HG02759 (cell line): ENCODE data around the gene RAB36.

Source experiments
- ATAC-seq: cut with Tn5 transposase; IDR thresholded peaks from one replicate; pipeline ENCODE4 v1.9.1; 2021; ENCODE audit warnings: mild to moderate bottlenecking, moderate library complexity; ENCODE audit not compliant: unreplicated experiment

The RAB36 gene, protein sequence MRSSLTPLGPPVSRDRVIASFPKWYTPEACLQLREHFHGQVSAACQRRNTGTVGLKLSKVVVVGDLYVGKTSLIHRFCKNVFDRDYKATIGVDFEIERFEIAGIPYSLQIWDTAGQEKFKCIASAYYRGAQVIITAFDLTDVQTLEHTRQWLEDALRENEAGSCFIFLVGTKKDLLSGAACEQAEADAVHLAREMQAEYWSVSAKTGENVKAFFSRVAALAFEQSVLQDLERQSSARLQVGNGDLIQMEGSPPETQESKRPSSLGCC

DNA sequence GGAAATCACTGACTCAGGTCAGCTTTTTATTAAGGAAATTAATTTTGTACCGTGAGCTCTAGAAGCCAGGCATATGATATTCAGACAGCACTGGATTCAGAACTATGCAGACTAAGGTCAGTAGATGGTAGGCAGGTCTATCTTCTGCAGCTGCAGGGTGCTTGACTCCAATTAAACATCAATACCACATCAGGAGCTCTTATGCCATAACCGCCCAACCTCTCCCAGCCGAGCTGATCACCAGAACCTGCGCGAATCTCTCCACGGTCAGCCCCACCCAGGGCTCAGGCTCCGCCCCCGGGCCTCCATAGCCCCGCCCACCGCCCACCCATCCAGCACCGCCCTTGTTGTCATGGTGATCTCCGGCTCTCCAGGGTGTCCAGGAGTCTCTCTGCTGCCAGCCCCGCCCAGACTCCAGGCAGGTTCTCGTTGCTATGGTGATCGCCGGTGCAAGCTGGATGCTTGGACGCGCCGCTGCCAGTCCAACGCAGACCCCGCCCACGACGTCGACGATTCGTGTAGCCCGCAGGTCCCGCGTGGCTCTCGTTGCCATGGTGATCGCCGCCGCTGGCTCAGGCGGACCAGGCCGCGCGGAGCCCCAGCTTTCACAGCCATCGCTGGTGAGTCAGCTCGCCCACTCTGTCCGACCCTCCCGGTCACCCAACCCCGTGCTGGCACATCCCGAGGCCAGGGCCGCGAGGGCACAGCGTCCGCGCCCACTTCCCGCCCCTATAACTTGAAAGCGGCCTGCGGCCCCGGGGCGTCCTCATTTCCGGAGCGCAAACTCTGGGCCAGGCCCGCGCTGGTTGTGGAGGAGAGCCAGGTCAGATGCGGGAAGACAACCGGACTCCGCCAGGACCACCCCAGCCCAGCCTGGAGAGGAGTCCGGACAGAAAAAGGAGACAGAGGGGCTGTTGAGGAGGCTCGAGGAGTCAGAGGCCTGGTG is at the start of gene RAB36:
RAB36 (plus strand) TSS at position 546 of the 946 bp plus-strand sequence. CDS start 1,140 bp downstream, outside the sequence.
- no peak for ATAC-seq

DNA sequence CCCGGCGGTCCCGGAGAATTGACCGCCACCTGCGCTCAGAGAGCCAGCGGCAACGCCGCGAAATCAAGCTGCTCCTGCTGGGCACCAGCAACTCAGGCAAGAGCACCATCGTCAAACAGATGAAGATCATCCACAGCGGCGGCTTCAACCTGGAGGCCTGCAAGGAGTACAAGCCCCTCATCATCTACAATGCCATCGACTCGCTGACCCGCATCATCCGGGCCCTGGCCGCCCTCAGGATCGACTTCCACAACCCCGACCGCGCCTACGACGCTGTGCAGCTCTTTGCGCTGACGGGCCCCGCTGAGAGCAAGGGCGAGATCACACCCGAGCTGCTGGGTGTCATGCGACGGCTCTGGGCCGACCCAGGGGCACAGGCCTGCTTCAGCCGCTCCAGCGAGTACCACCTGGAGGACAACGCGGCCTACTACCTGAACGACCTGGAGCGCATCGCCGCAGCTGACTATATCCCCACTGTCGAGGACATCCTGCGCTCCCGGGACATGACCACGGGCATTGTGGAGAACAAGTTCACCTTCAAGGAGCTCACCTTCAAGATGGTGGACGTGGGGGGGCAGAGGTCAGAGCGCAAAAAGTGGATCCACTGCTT is 49.4 kb upstream of the RAB36 start:
- ATAC-seq = no peak

GRCh38 chr22:23097412-23098229 is 47.7 kb upstream of the RAB36 start:
- no peak for ATAC-seq

GRCh38 chr22:23098230-23098705 is 47.0 kb upstream of the RAB36 start:
- no peak for ATAC-seq

- ATAC-seq = no peak
Measured at GRCh38 chr22:23098718-23099530, 46.4 kb upstream of the RAB36 start.

DNA sequence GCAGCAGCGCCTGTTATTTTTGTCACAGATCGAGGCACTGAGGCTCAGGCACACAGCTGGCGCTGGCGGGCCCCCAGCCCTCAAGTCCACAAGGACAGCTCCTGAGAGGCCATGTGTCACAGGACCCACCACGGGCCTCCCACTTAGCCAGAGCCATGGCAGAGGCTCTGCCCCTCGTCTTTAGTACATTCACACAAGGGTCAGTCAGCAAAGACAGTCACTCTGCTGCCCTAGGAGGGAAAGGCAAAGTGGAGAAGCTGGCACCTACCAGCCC is 45.8 kb upstream of the RAB36 start:
- ATAC-seq = no peak

DNA sequence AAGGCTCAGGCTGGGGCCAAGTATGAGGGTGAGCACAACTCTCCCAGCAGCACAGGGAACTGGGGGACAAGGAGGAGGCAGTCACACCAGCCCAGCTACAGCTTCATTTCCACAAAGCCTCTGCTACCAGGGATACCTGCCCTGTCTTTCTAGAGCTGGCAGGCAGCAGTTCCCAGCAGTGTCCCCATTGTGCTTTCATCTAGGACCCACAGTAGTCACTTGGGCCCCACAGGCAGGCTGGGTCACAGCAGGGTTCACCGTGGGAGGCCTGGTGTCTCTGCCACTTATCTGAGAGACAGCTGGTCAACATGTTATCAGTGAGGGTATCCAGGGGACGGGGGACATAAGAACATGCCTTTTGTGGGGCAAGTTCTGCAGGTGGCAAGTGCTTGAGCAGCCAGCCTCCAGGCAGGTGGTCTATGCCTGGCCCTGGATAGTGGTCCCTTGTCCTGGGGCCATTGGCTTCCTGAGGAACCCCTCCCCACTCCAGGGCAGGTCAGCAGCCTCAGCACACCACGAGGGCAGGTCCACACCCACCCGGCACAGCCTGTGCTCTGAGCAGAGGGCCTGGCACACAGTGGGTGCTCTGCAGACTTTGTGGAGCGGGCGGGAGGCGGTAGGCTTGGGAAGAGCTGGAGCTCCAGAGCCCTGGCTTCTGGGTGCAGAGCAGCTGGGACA is 45.0 kb upstream of the RAB36 start:
- ATAC-seq = no peak

DNA sequence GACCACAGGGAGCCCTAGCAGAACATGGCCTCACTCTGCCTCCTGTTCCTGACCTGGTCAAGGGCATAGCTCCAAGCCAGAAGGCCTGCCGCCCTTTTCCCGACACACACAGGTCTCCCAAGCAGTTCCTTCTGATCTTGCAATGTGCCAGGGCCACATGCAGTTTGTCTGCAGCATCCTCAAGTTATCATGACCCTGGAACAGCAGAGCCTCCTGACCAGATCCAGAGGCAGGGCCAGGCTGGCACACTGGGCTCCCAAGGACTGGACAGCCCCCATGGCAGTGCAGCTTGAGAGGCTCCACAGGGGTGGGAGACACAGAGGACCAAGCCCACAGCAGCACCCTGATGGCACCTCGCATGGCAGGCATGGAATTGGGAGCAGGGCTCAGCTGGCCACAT is 43.8 kb upstream of the RAB36 start:
- no peak for ATAC-seq

DNA sequence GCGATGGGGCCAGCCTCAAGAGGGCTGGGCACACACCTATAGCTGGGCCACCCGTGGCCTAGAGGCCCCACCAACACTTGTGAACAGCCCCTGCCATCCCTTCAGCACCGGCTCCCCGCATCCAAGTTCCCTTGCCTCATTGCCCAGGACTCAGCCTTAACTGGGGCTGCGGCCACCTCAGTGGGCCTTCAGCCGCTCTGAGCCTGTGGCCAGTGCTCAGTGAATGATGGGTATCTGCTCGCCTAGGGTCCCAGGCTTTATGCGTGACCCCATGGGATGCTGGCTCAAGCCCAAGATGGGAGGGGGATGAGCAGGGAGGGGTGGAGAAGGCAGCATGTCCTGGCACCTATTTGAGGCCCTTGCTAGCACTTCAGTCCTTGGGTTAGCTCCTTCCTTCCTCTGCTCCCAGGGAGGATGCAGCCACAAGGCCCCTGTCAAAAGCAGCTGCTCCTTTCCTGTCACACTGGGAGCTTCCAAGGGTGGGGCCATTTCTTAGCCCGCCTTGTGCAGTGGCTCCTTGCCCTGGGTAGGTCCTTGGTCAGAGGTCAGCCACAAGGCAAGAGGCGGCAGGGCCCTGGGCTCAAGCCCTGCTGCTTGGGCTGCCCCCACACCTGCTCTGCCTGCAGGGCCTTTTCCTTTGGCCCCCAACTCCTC is 43.1 kb upstream of the RAB36 start:
- no peak for ATAC-seq

DNA sequence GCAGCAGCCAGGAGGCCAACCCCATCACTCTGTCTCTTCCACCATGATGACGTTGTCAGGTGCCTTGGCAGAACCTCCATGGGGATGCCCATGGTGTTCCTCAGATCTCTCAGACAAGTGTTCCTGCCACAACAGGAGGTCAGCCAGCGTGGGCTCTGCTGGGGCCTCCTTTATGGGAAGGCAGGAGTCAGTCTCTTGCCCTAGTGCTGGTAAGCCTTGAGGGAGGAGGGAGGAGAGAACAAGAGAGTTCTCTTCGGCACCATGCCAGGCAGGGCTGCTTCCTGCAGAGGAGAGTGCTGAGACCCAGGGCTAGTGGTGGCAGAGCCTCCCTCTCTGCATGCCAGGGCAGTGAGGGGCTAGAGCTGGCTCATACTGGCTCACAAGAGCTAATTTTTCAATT is 42.5 kb upstream of the RAB36 start:
- no peak for ATAC-seq

DNA sequence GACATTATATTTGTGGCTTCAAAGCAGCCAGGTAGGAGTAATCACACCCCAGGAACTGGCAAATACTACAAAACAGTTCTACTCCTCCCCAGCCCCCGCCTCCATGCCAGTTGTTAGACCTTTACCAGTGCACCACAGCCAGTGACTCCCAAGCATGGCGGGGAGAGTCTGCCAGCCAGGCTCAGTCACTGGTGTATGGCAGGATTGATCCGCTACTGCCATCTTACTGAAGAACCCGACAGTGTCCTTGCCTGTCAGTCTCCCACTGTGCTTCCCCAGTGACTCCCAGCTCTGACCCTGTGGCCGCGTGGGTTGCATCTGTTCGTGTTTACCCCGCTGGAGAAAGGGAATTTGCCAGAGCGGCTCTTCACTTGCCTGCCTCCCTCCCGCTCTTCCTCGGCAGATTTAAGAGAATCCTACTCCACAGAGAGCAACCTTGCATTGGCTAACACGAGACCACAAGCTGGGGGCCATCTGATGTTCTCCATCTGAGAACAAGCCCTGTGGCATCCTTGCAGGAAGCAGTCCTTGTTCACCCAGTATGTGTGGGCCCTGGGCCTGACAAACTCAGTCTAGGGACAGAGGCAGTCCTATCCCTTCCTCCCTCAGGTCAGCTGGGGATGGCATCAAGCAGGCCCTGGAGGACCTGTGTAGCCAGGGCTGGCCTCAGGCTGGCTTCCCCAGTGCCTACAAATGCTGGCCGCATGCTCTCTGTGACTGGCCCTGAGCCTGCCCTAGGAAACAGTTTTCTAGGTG is 41.9 kb upstream of the RAB36 start:
- ATAC-seq = no peak

DNA sequence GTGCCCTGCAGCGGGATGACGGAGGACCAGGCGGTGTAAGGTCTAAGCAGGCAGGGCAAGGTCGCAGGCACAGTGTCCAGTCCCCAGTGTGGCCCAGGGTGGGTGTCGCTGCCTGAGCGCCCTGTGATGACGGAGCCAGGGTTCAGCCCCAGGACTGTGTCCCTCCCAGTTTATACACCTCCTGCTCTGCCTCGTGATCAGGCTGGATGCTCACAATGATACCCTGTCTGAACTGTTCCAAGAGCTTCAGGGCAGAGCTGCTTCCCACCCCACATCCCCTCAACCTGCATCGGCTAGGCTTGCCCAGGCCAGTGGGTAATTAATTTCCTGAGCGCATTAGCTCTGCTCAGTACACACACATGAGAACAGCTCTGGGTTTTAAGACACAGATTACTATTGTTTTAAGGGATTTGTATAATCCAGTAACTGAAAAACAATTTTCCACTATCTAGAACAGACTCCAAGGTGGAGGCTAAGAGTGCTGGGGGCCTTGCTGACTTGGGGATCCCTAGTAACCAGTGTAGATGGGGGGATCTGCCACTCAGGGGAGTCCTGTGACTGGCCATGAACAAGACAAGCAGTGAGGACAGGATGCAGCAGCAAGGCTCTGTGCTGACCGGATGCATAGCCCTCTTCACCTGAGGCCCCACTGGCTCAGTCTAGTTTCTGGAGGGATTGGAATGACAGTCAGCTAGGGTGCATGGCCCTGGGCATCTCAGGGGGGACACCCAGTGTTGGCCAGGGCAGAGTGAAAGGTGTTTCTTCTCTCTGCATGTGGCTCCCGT is 40.9 kb upstream of the RAB36 start:
- no peak for ATAC-seq

DNA sequence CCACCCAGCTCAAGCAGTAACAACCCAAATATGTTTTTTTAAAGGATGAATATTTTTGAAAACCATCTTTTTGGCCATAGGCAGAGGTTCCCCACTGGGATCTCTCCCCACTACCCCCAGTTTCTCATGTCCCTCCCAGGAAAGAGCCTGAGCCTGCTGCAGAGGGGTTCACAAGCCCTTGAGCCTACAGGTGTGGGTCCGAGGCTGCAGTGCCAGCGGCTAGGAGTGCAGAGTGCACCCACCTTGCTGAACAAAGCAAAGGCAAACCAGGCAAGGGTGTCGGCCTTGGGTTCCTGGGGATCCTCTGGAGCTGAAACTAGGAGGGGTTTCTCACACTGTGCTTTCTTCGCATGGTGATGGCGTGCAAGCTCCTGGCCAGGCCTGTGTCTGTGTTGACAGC is 40.0 kb upstream of the RAB36 start:
- ATAC-seq = no peak

DNA sequence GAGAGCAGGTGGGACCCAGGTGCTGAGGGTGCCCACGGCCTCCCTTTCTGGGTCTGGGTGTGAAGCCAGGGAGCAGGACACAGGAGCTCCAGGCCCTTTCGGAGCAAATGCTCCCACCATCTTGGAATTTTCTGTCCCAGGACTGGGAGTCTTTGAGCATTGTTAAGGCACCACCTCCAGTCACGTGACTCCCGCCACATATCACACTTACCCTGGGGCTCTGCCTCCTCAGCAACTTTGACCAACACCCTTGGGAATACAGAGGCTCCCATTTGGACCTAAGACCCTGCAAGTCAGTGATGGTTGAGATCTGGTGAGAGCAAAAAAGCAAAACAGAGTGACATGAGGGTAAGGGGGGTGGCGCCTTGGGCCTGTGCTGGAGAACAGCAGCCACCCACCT is 39.4 kb upstream of the RAB36 start:
- ATAC-seq = no peak

GRCh38 chr22:23106344-23106743 is 38.9 kb upstream of the RAB36 start:
- no peak for ATAC-seq

GRCh38 chr22:23106906-23107367 is 38.3 kb upstream of the RAB36 start:
- no peak for ATAC-seq

DNA sequence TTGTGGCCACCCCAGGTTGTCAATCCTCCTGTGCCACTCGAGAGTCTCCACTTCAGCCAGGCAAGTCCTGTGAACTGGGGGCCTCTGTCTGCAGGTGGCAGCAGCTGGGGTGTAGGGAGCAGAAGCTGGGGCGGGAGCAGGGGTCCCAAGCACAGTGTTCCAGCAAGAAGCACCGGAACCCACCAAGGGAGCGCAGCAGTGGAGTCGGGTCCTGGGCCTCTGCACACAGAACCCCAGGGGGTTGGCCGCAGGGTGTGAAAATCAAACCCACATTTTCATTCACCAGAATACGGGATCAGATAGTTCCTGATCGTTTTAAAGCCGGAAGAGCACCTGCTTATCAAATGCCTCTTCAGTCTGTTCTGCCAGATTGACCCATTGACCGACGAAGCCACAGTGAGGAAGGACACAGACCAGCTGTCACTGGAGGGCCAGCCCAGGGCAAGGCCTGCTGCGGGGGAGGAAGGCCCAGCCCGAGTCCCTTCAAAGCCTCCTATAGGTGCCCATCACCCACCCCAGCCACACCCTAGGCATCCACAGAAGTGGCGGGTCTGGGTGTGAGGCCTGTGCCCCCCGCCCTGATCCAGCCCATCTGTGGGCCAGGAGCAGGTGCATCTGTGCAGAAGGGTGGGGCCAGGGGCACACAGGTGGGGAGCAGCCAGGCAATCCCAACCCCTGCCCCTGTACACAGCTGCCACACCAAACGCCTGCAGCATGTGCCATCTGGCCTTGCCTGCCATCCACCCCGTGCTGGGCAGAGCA is 37.6 kb upstream of the RAB36 start:
- no peak for ATAC-seq
